ENCODE measurements around the gene GNAS.
"Not testable (repeated sequence)": the region's sequence is repeated elsewhere in the genome, so short reads cannot be mapped to it uniquely, and the experiment has no call there.

Gene GNAS

DNA sequence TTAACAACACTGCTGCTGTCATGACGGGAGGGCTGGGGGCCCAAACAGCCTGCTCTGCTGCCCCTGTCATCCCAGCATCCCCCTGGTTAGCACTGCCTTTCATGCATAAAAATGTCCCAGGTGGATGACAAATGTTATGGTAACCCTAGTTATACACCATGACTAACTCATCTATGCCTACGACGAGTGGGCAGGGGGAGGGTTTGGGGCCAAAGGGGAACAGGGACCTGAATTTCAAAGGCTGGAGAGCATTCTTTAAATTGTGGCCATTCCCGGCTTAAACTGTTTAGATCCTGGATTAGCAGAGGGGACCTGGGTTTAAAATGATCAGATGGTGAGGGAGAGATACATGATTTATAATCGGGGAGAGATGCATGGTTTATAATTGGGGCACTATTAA is 26.2 kb upstream of the GNAS start:
- CTCF ChIA-PET: no interaction called here
- TF ChIP-seq SUZ12 (IDR thresholded peaks at IDR 0.05) (no peak), FOXK2 (IDR thresholded peaks at IDR 0.05) (no peak), FOXA1 (IDR thresholded peaks at IDR 0.05) (no peak), TARDBP (IDR thresholded peaks at IDR 0.05) (no peak), SP1 (IDR thresholded peaks at IDR 0.05) (no peak)
- DNase-seq (ENCODE audit: extremely low spot score): no peak
- POLR2A ChIA-PET: no interaction called here

DNA sequence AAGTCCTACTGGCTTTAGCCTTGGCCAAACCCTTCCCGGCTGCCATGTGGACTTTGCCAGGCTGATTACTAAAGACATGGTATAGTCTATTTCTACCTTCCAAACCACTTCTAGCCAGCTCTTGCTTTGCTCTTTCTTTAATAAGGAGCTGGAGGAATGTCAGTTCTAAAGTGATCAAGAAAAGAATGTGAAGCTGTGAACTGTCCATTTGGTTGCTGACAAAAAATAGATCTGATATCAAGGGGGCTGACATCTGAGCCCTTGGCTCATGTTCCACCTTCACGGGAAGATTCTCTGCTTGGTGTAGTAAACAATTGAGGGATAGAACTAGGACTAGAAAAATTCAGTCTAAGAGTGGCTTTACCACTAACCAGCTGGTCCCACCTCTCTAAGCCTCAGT is 24.4 kb upstream of the GNAS start:
- DNase-seq (ENCODE audit: extremely low spot score): no peak
- ChIA-PET POLR2A (no interaction called here), CTCF (no interaction called here)
- TF ChIP-seq FOXA1 (IDR thresholded peaks at IDR 0.05) (no peak), SP1 (IDR thresholded peaks at IDR 0.05) (no peak), LEF1 (IDR thresholded peaks at IDR 0.05; ENCODE audit: borderline replicate concordance) (no peak), SUZ12 (IDR thresholded peaks at IDR 0.05) (no peak), TARDBP (IDR thresholded peaks at IDR 0.05) (no peak), ELF4 (IDR thresholded peaks at IDR 0.05) (no peak), CTBP1 (IDR thresholded peaks at IDR 0.05; ENCODE audit: borderline replicate concordance) (no peak)
- TF ChIP-seq, protein P1, sequence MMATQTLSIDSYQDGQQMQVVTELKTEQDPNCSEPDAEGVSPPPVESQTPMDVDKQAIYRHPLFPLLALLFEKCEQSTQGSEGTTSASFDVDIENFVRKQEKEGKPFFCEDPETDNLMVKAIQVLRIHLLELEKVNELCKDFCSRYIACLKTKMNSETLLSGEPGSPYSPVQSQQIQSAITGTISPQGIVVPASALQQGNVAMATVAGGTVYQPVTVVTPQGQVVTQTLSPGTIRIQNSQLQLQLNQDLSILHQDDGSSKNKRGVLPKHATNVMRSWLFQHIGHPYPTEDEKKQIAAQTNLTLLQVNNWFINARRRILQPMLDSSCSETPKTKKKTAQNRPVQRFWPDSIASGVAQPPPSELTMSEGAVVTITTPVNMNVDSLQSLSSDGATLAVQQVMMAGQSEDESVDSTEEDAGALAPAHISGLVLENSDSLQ (IDR thresholded peaks at IDR 0.05): no peak

DNA sequence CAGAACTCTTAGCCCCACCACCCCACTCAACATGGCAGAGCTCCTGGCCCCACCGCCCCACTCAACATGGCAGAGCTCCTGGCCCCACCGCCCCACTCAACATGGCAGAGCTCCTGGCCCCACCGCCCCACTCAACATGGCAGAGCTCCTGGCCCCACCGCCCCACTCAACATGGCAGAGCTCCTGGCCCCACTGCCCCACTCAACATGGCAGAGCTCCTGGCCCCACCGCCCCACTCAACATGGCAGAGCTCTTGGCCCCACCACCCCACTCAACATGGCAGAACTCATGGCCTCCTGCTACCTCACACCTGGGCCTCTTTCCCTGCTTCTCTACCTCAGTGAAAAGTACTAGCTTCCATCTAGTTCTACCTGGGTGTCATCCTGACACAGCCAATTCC is 23.7 kb upstream of the GNAS start:
- CTCF ChIA-PET; DNase-seq (ENCODE audit: extremely low spot score); POLR2A ChIA-PET: not testable (repeated sequence)

DNA sequence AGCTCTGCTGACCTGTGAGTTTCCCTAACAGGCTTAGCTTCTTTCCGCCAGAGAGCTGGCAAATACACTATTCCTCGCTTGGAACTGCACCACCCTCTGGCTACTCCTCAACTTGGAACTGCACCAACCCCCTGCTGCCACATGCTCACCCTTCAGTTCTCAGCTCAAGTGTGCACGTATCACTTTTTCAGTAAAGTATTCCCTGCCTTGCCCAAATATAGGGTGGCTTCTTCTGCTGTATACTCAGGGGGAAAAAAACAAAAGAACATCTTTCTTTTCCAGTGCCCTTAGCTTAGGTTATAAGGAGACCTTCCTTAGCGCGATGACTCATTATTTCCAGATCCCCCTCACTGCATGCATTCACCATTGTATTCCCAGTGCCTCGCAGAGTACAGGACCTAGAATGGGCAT is 23.0 kb upstream of the GNAS start:
- ChIA-PET POLR2A (no interaction called here), CTCF (no interaction called here)
- no peak for TF ChIP-seq LEF1 (IDR thresholded peaks at IDR 0.05; ENCODE audit: borderline replicate concordance)
- TF ChIP-seq ARNT (IDR thresholded peaks at IDR 0.05): no peak
- no peak for DNase-seq (ENCODE audit: extremely low spot score)

DNA sequence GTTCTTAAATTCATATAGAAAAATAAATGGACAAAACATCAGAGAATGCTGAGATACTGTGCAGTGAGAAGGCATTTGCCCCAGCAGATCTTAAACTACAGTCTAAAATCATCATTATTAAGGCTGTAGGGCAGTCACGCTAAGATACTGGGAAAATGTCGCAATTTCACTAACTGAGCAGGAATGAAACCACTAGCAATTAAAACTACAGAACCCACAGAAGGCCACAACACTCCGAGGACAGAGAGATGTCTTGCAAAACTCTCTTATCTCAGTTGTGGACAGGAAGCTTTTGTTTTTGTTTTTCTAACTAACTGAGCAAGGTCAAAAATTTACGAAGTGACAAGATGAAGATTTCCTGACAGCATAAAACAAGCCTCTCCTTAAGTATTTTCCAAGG is 20.1 kb upstream of the GNAS start:
- no peak for DNase-seq (ENCODE audit: extremely low spot score)
- ChIA-PET CTCF (no interaction called here), POLR2A (no interaction called here)
- no peak for TF ChIP-seq BHLHE40 (IDR thresholded peaks at IDR 0.05; ENCODE audit: borderline replicate concordance)
- TF ChIP-seq L3MBTL2 (conservative IDR thresholded peaks at IDR 0.05): no peak
- no peak for TF ChIP-seq FOXA1 (IDR thresholded peaks at IDR 0.05)
- TF ChIP-seq, protein P1 (IDR thresholded peaks at IDR 0.05): no peak
- no peak for TF ChIP-seq LEF1 (IDR thresholded peaks at IDR 0.05; ENCODE audit: borderline replicate concordance)
- no peak for TF ChIP-seq SP1 (IDR thresholded peaks at IDR 0.05)
- no peak for TF ChIP-seq SUZ12 (IDR thresholded peaks at IDR 0.05)

DNA sequence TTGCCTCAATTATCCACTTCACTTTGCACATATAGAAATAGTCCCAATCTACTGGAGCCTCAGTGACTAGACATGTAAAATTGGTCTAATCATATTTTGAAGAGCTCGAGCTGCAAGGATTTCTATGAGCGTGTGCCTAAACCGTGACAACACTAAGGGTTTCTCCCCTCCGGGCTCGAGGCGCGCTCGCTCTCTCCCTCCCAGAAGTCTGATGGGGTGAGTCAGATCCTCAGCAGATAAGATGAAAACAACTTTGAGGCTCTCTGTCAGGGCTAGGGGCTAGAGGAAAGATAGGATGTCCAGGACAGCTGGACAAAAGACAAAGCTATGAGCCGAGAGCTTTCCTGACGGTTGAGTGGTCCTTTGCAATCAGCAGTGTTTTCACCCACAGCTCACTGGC is 18.6 kb upstream of the GNAS start:
- ChIA-PET POLR2A (no interaction called here), CTCF (no interaction called here)
- no peak for DNase-seq (ENCODE audit: extremely low spot score)
- TF ChIP-seq FOXK2 (IDR thresholded peaks at IDR 0.05): no peak

DNA sequence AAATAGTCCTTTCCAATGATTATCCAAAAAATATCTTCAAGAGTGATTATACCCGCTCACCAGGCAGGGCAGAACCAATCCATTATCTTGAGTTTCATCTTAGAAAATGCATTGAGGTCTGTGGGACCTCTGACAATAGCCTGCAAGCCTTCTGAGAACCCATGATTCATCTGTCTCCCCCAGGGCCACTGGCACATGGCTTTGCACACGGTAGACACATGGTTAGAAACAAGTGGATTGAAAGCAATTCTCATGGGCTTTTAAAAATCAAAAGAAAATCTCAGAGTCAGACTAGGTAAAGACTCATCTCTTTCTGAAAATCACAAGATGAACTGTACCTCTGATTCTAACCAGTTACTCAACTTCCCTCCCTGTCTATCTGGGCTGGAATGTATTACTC is 17.3 kb upstream of the GNAS start:
- ChIA-PET POLR2A (no interaction called here), CTCF (no interaction called here)
- no peak for DNase-seq (ENCODE audit: extremely low spot score)
- no peak for TF ChIP-seq L3MBTL2 (conservative IDR thresholded peaks at IDR 0.05)
- TF ChIP-seq HDGF (IDR thresholded peaks at IDR 0.05; ENCODE audit: borderline replicate concordance): no peak
- no peak for TF ChIP-seq LEF1 (IDR thresholded peaks at IDR 0.05; ENCODE audit: borderline replicate concordance)
- TF ChIP-seq, protein P1 (IDR thresholded peaks at IDR 0.05): no peak
- no peak for TF ChIP-seq SUZ12 (IDR thresholded peaks at IDR 0.05)
- TF ChIP-seq NFRKB (IDR thresholded peaks at IDR 0.05): no peak
- TF ChIP-seq SP1 (IDR thresholded peaks at IDR 0.05): no peak
- TF ChIP-seq CTBP1 (IDR thresholded peaks at IDR 0.05; ENCODE audit: borderline replicate concordance): no peak
- no peak for TF ChIP-seq BHLHE40 (IDR thresholded peaks at IDR 0.05; ENCODE audit: borderline replicate concordance)
- no peak for TF ChIP-seq ZNF384 (IDR thresholded peaks at IDR 0.05)
- TF ChIP-seq FOXM1 (IDR thresholded peaks at IDR 0.05; ENCODE audit: borderline replicate concordance): no peak
- no peak for TF ChIP-seq ARNT (IDR thresholded peaks at IDR 0.05)
- TF ChIP-seq FOXK2 (IDR thresholded peaks at IDR 0.05): no peak
- TF ChIP-seq TARDBP (IDR thresholded peaks at IDR 0.05): no peak
- TF ChIP-seq FOXA1 (IDR thresholded peaks at IDR 0.05): no peak
- TF ChIP-seq ELF4 (IDR thresholded peaks at IDR 0.05): no peak

DNA sequence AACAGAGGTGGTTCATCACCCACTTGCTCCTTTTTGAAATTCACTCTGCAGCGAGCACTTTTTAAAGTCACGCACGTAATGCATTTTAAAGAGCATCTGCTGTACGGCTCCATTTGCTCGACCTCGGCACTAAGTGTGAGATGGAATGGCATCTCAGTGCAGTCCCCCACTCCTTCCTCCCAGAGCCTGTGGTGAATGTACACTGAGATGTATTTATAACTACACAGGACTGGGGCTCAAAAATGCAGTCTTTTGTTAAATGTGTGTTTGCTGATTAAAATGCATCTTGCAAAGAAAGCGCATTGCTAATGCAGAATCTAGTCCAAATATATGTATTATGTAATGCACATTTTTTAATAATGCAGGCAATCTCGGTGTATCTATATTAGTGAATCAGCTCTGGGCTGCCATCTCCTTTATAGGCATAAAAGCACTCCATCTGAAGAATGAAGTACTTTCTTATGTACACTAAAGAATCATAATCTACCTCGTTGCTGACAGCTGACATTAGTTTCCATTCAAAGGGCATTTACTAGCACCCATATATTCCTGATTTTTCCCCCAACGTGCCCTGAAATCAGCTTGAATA is 15.8 kb upstream of the GNAS start:
- ChIA-PET POLR2A (no interaction called here), CTCF (no interaction called here)
- no peak for DNase-seq (ENCODE audit: extremely low spot score)
- no peak for TF ChIP-seq HDGF (IDR thresholded peaks at IDR 0.05; ENCODE audit: borderline replicate concordance)
- no peak for TF ChIP-seq FOXK2 (IDR thresholded peaks at IDR 0.05)
- TF ChIP-seq SP1 (IDR thresholded peaks at IDR 0.05): no peak
- TF ChIP-seq, protein P1 (IDR thresholded peaks at IDR 0.05): no peak
- TF ChIP-seq LEF1 (IDR thresholded peaks at IDR 0.05; ENCODE audit: borderline replicate concordance): no peak
- TF ChIP-seq SUZ12 (IDR thresholded peaks at IDR 0.05): no peak
- TF ChIP-seq FOXA1 (IDR thresholded peaks at IDR 0.05): no peak
- TF ChIP-seq L3MBTL2 (conservative IDR thresholded peaks at IDR 0.05): no peak
- TF ChIP-seq FOXM1 (IDR thresholded peaks at IDR 0.05; ENCODE audit: borderline replicate concordance): no peak
- TF ChIP-seq BHLHE40 (IDR thresholded peaks at IDR 0.05; ENCODE audit: borderline replicate concordance): no peak
- TF ChIP-seq NFRKB (IDR thresholded peaks at IDR 0.05): no peak
- TF ChIP-seq ELF4 (IDR thresholded peaks at IDR 0.05): no peak
- TF ChIP-seq ARNT (IDR thresholded peaks at IDR 0.05): no peak
- TF ChIP-seq TARDBP (IDR thresholded peaks at IDR 0.05): no peak
- no peak for TF ChIP-seq CTBP1 (IDR thresholded peaks at IDR 0.05; ENCODE audit: borderline replicate concordance)
- TF ChIP-seq ZNF384 (IDR thresholded peaks at IDR 0.05): no peak
